SJCRH30 (cell line): ENCODE data around the gene ZNF850. TPM values are rescaled to one million over a fixed set of nuclear protein-coding genes. Genes with fewer than 3 reads are reported as not detected.
"Not testable (repeated sequence)": the region's sequence is repeated elsewhere in the genome, so short reads cannot be mapped to it uniquely, and the experiment has no call there.

Source experiments
- DNase-seq, 2 experiments: peaks; one replicate each; pipeline ENCODE4 v3.0.0-alpha.2; 2015 to 2020
- H3K27ac ChIP-seq: fragments of 250-450 bp; sonication (Bioruptor Pico); 2 replicates; pipeline ENCODE4 v1.5.1; 2020; ENCODE audit warnings: mild to moderate bottlenecking, moderate library complexity
- H3K27me3 ChIP-seq: fragments of 250-450 bp; sonication (Bioruptor Pico); 2 replicates; pipeline ENCODE4 v1.5.1; 2020; ENCODE audit warnings: mild to moderate bottlenecking, moderate library complexity
- H3K36me3 ChIP-seq: fragments of 250-450 bp; sonication (Bioruptor Pico); 2 replicates; pipeline ENCODE4 v1.5.1; 2020; ENCODE audit warnings: mild to moderate bottlenecking, moderate library complexity
- H3K4me1 ChIP-seq: fragments of 250-450 bp; sonication (Bioruptor Pico); 2 replicates; pipeline ENCODE4 v1.5.1; 2020; ENCODE audit warnings: mild to moderate bottlenecking, moderate library complexity
- H3K4me3 ChIP-seq: fragments of 250-450 bp; sonication (Bioruptor Pico); 2 replicates; pipeline ENCODE4 v1.5.1; 2020; ENCODE audit warnings: mild to moderate bottlenecking, moderate library complexity
- H3K9me3 ChIP-seq: fragments of 250-450 bp; sonication (Bioruptor Pico); replicated peaks from 2 replicates; pipeline ENCODE4 v1.5.1; 2020; ENCODE audit warnings: mild to moderate bottlenecking, moderate library complexity
- total RNA-seq: library from RNA; depleted of rRNA; stranded (reverse); fragments of >200 nt; shearing (Covaris generic); gene quantifications from 2 replicates; pipeline ENCODE4 v1.2.3, GENCODE V29; 2014; rRNA removed

The ZNF850 gene
- total RNA-seq = 24.0 and 28.6 TPM in 2 replicates

DNA sequence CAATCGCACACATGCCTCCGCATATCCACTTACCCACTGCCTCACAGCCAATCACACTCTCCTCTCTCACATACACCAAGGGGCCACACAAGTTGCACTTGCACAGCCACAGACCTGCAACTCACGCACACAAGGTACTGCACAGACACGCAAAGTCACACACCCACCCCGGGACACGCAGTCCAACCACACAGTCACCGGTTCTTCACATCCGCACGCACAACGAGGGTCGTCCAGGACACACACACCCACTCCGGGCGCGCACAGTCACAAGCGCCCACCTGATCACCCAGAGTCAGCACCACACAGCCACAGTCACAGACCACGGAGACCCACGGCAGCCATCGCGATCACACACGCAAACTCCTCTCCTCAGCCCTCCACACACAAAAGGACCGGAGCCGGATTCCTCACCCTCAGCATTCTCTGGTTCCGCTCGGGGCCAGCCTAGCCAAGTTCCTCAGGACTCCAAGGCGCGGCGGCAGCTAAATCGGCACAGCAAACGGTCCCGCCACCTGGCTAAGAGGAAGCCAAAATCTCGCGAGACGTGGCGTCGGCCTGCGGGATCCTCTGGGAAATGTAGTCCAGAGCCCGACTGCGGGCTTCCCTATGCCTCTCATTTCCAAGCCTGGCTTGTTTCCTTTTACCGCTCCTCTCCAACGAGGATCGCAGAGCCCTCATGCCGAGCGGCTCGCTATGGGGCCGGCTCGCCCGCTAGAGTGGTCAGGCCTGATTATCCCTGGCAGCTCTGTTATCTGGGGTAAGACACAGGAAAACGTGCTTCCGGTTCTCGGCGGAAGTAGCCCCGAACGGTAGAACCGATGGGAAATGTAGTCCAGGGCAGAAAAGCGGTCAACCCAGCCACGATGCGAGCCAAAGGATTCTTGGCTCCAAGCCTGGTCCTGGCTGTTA, at the start of gene ZNF850:
Gene ZNF850 (minus strand): TSS at position 497 of the 912 bp plus-strand sequence. CDS start 10,201 bp downstream, outside the sequence.
- Histone ChIP-seq H3K4me3 (peak within 1 kb of the TSS; percentile 96), H3K27me3 (no peaks in the 10 kb centered on the region), H3K9me3 (peaks cover 25% of the 10 kb centered on the region)

DNA sequence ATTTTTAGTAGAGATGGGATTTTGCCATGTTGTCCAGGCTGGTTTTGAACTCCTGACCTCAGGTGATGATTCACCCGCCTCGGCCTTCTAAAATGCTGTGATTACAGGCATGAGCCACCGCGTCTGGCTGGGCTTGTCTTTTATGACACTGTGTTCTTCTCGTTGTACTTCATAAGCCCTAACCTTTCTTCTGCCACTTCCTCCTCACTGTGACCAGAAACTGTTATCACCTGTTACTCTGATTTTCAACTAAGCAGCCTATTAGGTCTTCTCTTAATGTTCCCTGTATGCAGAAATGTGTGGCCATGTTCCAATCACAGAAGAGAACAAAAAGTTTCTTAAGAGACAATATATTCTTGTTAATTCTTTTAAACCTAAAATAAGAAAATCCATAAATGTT, 49.2 kb upstream of the ZNF850 start:
- Histone ChIP-seq H3K4me1 (no peaks in the 10 kb centered on the region), H3K27me3 (no peaks in the 10 kb centered on the region), H3K9me3 (peaks cover 40% of the 10 kb centered on the region), H3K27ac (no peak overlapping the region), H3K4me3 (no peak overlapping the region), H3K36me3 (peaks cover 82% of the 10 kb centered on the region)
- no peak for DNase-seq

More for the DNA sequence above, at the start of gene ZNF850:
- DNase-seq = peak; percentile 96 to 97
- Histone ChIP-seq H3K4me1 (no peaks in the 10 kb centered on the region), H3K36me3 (peaks cover 20% of the 10 kb centered on the region), H3K27ac (peak within 1 kb of the TSS; percentile 95)

DNA sequence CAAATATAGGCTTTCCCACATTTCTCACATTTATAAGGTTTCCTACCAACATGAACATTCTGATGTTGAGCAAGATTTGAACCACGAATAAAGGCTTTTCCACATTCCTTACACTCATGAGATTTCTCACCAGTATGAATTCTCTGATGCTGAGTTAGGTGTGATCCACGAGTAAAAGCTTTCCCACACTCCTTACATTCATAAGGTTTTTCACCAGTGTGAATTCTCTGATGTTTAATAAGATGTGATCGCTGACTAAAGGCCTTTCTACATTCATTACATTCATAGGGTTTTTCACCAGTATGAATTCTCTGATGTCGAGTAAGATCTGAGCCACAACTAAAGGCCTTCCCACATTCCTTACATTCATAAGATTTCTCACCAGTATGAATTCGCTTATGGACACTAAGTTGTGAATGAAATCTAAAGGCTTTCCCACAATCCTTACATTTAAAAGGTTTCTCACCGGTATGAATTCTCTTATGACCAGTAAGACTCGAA, 46.6 kb upstream of the ZNF850 start:
- Histone ChIP-seq H3K27me3 (no peaks in the 10 kb centered on the region), H3K4me1 (no peaks in the 10 kb centered on the region), H3K9me3 (peaks cover 53% of the 10 kb centered on the region), H3K4me3 (no peak overlapping the region), H3K36me3 (peaks cover 72% of the 10 kb centered on the region), H3K27ac (no peak overlapping the region)
- no peak for DNase-seq

DNA sequence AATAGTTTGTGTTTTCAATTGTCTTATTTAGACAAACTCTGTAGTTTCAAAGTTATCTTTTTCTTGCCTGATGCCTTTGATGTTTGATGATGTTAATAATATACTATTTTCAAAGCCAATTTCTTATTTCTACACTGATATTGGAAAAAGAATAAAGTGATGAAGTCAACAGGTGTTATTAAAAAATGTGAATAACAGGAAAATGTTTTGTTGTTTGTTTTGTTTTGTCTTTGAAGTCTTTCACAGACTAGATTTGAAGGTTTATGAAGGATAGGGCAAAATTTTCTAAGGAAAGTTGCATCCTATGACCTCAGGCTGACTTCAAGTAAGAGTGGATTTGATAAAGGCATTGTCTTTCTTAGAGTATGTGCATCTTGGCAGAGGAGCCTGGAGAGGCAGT, 34.4 kb upstream of the ZNF850 start:
- peaks cover 44% of the 10 kb centered on the region for H3K36me3 ChIP-seq
- H3K9me3 ChIP-seq = peaks cover 30% of the 10 kb centered on the region

DNA sequence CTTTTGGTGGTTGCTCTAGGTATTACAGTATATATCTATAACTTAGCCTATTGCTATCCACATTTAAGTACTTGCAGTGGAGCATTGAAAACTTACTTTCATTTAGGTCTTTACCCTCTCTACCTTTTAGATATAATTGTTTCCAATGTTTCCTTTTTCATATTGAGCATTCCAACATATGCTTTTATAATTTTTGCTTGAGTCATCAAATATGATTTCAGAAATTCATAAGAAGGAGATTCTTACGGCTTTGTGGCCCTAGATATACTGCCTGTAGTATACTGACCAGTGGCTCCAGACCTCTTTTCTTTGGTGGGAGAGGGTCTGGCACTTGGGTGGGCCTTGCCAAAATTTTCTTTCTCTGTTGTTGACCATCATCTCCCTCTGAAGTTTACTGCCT, 32.8 kb upstream of the ZNF850 start:
- H3K36me3 ChIP-seq = peaks cover 40% of the 10 kb centered on the region
- H3K9me3 ChIP-seq = peaks cover 25% of the 10 kb centered on the region
- H3K27ac ChIP-seq = no peak overlapping the region
- no peak for DNase-seq
- H3K27me3 ChIP-seq = no peaks in the 10 kb centered on the region
- H3K4me3 ChIP-seq = no peak overlapping the region
- H3K4me1 ChIP-seq = no peaks in the 10 kb centered on the region

More for the DNA sequence above, 34.4 kb upstream of the ZNF850 start:
- Histone ChIP-seq H3K4me3 (no peak overlapping the region), H3K27me3 (no peaks in the 10 kb centered on the region), H3K27ac (no peak overlapping the region), H3K4me1 (no peaks in the 10 kb centered on the region; the same call in 1 of the 2 replicates)
- no peak for DNase-seq

DNA sequence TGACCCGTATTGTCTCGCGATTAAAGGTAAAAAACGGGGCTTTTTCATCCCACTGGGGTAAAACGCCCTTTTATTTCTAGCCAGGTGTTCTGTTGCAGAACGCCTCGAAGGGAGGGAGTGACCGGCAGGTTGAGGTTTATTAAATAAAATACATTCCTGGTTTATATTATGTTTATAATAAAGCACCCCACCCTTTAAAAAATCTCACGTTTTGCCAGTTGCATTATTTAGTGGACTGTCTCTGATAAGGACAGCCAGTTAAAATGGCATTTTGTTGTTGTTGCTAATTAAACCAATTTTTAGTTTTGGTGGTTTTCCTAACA, 25.1 kb upstream of the ZNF850 start:
- Histone ChIP-seq H3K4me3 (peak overlapping the region; percentile 67), H3K36me3 (peaks cover 16% of the 10 kb centered on the region), H3K4me1 (no peaks in the 10 kb centered on the region), H3K27ac (peak overlapping the region; percentile 57), H3K27me3 (no peaks in the 10 kb centered on the region), H3K9me3 (peaks cover 13% of the 10 kb centered on the region)
- no peak for DNase-seq

DNA sequence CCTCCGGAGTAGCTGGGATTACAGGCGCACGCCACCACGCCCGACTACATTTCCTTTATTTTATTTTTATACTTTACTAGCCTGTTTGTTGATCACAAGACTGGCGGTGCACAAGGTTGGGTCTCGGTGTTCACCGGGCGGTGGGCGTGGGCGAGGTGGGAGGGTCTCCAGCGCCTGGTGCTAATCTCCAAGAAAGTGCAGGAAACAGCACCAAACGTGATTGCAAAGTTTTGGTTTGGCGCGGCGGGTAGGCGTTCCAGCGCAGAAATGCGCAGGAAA, 24.0 kb upstream of the ZNF850 start:
- DNase-seq = no peak
- Histone ChIP-seq H3K9me3 (peaks cover 13% of the 10 kb centered on the region), H3K36me3 (peaks cover 12% of the 10 kb centered on the region), H3K27ac (no peak overlapping the region), H3K4me1 (no peaks in the 10 kb centered on the region), H3K4me3 (peak overlapping the region; percentile 67), H3K27me3 (no peaks in the 10 kb centered on the region)

DNA sequence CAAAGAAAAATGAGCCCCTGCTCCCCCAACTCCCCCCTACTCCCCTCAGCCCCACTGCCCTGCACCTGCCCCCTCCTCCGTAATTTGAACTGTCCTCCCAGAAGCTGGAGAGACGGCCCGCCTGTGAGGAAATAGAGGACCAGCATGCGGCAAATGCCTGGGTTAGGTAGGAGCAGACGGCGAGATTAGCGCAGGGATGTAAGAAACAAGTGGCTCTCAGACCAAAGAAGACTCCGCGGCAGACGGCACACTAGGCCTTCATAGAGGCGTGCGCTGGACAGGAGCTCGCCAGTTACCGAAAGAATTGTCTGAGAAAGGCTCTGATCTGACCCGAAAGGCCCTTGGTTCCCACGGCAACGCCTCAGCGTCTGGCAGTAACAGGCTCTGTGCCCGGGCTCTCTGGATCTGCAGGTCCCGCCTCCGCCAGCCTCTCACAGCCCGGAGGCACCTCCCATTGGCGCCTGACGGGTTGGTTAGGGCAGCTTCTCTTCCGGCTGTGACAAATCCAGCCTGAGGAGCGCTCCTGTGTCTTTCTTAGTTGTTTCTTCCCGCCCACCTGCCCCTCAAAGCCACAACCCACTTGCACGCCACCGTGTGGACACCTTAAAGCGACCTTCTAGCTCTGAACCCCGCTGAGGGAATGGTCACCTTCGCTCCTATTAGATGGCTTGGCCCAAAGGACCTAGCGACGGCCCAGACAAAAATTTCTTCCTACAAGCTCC, 19.0 kb upstream of the ZNF850 start:
- H3K4me1 ChIP-seq, H3K27me3 ChIP-seq, H3K36me3 ChIP-seq, H3K9me3 ChIP-seq, H3K4me3 ChIP-seq, DNase-seq, H3K27ac ChIP-seq: not testable (repeated sequence)

DNA sequence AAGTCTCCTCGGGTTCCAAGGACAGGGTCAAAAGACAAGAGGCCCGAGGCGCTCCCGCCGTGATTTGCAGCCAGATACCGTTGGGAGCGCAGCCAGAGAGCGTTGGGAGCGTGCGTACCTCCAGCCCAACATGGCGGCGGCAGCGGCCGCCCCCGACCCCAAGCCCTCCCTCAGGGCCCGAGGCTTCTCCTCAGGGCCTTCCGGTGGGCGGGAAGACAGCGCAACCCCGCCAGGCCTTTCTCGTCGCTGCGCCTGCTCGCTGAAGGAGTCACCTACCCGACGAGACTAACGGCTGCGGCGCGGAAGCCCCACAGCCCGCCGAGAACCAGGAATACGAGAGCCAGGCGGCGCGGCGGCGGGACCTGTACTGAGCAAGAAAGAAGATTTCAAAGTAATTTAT, 3.2 kb upstream of the ZNF850 start:
- no peak overlapping the region for H3K4me3 ChIP-seq
- no peaks in the 10 kb centered on the region for H3K4me1 ChIP-seq
- H3K27ac ChIP-seq = no peak overlapping the region

DNA sequence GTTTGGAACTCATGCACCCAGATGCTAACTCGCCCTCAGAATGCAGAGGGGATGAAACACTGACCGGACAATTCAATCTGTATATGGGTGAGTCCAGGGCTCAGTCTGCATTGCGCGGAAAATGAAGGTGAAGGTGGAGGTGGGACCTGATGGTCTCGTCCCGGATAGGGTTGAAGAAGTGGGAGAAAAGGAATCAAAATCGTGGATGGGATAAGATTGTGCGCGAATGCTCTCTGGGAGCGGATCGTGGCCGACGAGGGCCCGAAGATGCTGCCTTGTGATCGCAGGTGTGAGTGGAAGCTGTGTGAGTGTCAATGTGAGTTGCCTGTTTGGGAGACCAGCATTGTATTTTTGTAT, 594 bp upstream of the ZNF850 start:
- no peaks in the 10 kb centered on the region for H3K4me1 ChIP-seq
- no peak for DNase-seq
- H3K27ac ChIP-seq = peak overlapping the region; percentile 95
- no peaks in the 10 kb centered on the region for H3K27me3 ChIP-seq
- peaks cover 22% of the 10 kb centered on the region for H3K9me3 ChIP-seq
- H3K4me3 ChIP-seq = peak overlapping the region; percentile 96
- peaks cover 15% of the 10 kb centered on the region for H3K36me3 ChIP-seq

More for the DNA sequence above, 3.2 kb upstream of the ZNF850 start:
- Histone ChIP-seq H3K27me3 (no peaks in the 10 kb centered on the region), H3K36me3 (no peaks in the 10 kb centered on the region), H3K9me3 (peaks cover 10% of the 10 kb centered on the region)
- no peak for DNase-seq

DNA sequence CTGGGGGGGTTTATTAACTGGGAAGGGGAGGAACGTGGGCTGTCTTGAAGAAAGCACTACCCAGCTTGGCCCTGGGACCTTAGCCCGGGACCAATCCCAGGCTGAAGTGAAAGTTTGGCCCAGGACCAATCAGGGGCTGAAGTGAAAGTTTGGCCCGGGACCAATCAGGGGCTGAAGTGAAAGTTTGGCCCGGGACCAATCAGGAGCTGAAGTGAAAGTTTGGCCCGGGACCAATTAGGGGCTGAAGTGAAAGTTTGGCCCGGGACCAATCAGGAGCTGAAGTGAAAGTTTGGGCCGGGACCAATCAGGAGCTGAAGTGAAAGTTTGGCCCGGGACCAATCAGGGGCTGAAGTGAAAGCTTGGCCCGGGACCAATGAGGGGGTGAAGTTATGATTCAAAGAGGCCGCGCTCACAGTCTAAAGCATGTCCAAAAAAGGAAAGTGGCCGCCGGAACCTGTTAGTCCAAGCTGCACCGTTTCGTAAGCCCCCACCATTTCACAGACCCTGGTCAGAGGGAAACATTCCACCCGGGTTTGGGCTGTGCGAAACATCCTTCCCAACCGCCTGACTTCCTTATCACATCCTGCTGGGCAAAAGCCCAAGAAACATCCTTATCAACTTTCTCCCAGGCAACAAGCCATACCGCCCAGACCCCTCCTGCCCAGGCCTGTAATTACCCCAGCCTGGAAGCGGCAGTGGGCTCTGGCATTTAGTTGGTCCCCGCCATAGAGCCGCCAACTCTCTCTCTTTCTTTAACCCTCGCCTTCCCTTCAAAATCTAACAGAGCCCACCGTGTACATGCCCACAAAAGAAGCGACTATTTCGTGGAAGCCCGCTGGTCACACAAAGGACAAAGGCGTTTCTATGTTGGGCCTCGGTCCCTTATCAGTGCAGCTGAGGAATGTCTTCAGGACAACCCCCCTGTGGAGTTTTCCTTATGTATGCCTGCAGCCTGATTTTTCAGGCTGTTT, 1.1 kb downstream of the ZNF850 start:
- peak; percentile 85 to 89 for DNase-seq
- peaks cover 31% of the 10 kb centered on the region for H3K9me3 ChIP-seq

DNA sequence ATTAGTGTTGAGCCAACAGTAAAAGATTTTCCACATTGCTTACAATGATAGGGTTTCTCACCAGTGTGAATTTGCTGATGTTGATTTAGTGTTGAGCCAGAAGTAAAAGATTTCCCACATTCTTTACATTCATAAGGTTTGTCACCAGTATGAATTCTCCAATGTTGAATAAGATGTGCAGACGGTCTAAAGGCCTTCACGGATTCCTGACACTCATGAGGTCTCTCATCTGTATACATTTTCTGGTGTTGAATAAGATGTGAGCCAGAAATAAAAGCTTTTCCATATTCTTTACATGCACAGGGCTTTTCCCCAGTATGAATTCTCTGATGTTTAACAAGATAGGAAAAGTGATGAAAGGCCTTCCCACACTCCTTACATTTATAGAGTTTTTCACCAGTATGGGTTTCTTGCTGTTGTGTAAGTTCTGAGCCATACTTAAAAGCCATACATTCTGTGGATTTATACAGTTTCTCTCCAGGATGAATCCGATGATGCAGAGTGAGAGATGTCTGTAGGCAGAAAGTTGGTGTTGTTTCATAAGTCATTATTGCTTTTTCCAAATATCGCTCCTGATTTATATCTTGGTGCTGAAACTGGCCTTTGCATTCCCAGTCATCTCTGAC, 22.4 kb downstream of the ZNF850 start:
- Histone ChIP-seq H3K4me1 (no peaks in the 10 kb centered on the region), H3K4me3 (no peak overlapping the region), H3K9me3 (peaks cover 71% of the 10 kb centered on the region), H3K27me3 (no peaks in the 10 kb centered on the region), H3K27ac (no peak overlapping the region), H3K36me3 (peaks cover 97% of the 10 kb centered on the region)
- no peak for DNase-seq

More for the DNA sequence above, 1.1 kb downstream of the ZNF850 start:
- H3K36me3 ChIP-seq = peaks cover 30% of the 10 kb centered on the region
- no peaks in the 10 kb centered on the region for H3K4me1 ChIP-seq
- peak overlapping the region; percentile 95 for H3K27ac ChIP-seq
- H3K27me3 ChIP-seq = no peaks in the 10 kb centered on the region
- H3K4me3 ChIP-seq = peak overlapping the region; percentile 96

DNA sequence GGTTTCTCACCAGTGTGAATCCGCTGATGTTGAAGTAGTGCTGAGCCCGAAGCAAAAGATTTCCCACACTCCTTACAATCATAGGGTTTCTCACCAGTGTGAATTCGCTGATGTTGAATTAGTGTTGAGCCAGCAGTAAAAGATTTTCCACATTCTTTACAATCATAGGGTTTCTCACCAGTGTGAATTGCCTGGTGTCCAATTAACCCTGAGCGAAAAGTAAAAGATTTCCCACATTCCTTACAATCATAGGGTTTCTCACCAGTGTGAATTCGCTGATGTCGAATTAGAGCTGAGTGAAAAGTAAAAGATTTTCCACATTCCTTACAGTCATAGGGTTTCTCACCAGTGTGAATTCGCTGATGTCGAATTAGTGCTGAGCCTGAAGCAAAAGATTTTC, 23.0 kb downstream of the ZNF850 start:
- H3K27ac ChIP-seq, DNase-seq, H3K4me1 ChIP-seq, H3K4me3 ChIP-seq, H3K27me3 ChIP-seq: not testable (repeated sequence)
- Histone ChIP-seq H3K36me3 (peaks cover 97% of the 10 kb centered on the region), H3K9me3 (peaks cover 69% of the 10 kb centered on the region)
